Gastrocnemius medialis (tissue), 4 donors: ENCODE results near the gene RPS18.

Experiments
- POLR2A ChIP-seq, 2 donors: fragments of 450-650 bp; IDR thresholded peaks; one replicate each; pipeline ENCODE4 v1.6.1; 2017; ENCODE audit warnings: antibody characterized with exemption in 2 of 2, mild to moderate bottlenecking in 2 of 2, moderate library complexity in 2 of 2
- TF ChIP-seq, protein P1 (sequence below), 5 experiments: fragments of 450-650 bp in 3 of 5; fragments of 200-600 bp in 2 of 5; sonication (generic) in 2 of 5; IDR thresholded peaks in 4 of 5; conservative IDR thresholded peaks in 1 of 5; 1 replicate in 4 of 5; 2 replicates in 1 of 5; pipeline ENCODE4 v1.5.1; 2016 to 2019; ENCODE audit warnings: antibody characterized with exemption in 5 of 5, mild to moderate bottlenecking in 3 of 5, moderate library complexity in 3 of 5

GRCh38 chr6:33306356-33306755 is 34.5 kb downstream of the RPS18 start:
- TF ChIP-seq, protein P1, sequence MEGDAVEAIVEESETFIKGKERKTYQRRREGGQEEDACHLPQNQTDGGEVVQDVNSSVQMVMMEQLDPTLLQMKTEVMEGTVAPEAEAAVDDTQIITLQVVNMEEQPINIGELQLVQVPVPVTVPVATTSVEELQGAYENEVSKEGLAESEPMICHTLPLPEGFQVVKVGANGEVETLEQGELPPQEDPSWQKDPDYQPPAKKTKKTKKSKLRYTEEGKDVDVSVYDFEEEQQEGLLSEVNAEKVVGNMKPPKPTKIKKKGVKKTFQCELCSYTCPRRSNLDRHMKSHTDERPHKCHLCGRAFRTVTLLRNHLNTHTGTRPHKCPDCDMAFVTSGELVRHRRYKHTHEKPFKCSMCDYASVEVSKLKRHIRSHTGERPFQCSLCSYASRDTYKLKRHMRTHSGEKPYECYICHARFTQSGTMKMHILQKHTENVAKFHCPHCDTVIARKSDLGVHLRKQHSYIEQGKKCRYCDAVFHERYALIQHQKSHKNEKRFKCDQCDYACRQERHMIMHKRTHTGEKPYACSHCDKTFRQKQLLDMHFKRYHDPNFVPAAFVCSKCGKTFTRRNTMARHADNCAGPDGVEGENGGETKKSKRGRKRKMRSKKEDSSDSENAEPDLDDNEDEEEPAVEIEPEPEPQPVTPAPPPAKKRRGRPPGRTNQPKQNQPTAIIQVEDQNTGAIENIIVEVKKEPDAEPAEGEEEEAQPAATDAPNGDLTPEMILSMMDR (IDR thresholded peaks at IDR 0.05 in 4 of 5, conservative IDR thresholded peaks at IDR 0.05 in 1 of 5) = no peak
- no peak for TF ChIP-seq POLR2A (IDR thresholded peaks at IDR 0.05)
